HG03354 (cell line): ENCODE measurements around the gene NIF3L1.

Experiments used
- ATAC-seq: cut with Tn5 transposase; IDR thresholded peaks from one replicate; pipeline ENCODE4 v1.9.1; 2021; ENCODE audit warnings: mild to moderate bottlenecking; ENCODE audit not compliant: unreplicated experiment, poor library complexity, severe bottlenecking

The NIF3L1 gene

GRCh38 chr2:200950378-200950777 lies 61.2 kb downstream of the NIF3L1 start:
- no peak for ATAC-seq
